Smooth muscle cell (in vitro differentiated cells): ENCODE results near the gene STK38. TPM values are rescaled to one million over a fixed set of nuclear protein-coding genes. Genes with fewer than 3 reads are reported as not detected.
"Not testable (repeated sequence)": the region's sequence is repeated elsewhere in the genome, so short reads cannot be mapped to it uniquely, and the experiment has no call there.

Experiments used
- DNase-seq: peaks from one replicate; lab custom pipeline; 2025; ENCODE audit not compliant: unreplicated experiment; lab: John Stamatoyannopoulos, UW
- H2AFZ ChIP-seq: fragments of 200-600 bp; sonication (generic); 2 replicates; pipeline ENCODE4 v1.6.0; 2016; ENCODE audit warnings: antibody characterized with exemption, low read depth, mild to moderate bottlenecking
- H3F3A ChIP-seq: fragments of 200-600 bp; sonication (generic); 2 replicates; pipeline ENCODE4 v1.6.0; 2017; ENCODE audit warnings: antibody characterized with exemption, low read depth
- H3K27ac ChIP-seq: fragments of 200-600 bp; sonication (generic); 2 replicates; pipeline ENCODE4 v1.5.1; 2016; ENCODE audit warnings: low read depth, mild to moderate bottlenecking
- H3K27me3 ChIP-seq: fragments of 200-600 bp; sonication (generic); 2 replicates; pipeline ENCODE4 v1.6.1; 2016; ENCODE audit warnings: low read depth, mild to moderate bottlenecking
- H3K36me3 ChIP-seq: fragments of 200-600 bp; sonication (generic); 2 replicates; pipeline ENCODE4 v1.5.1; 2016; ENCODE audit warnings: low read depth
- H3K4me1 ChIP-seq: fragments of 200-600 bp; sonication (generic); 2 replicates; pipeline ENCODE4 v1.5.1; 2016; ENCODE audit warnings: low read depth
- H3K4me2 ChIP-seq: fragments of 200-600 bp; sonication (generic); 2 replicates; pipeline ENCODE4 v1.6.0; 2016; ENCODE audit warnings: mild to moderate bottlenecking
- H3K4me3 ChIP-seq: fragments of 200-600 bp; sonication (generic); 2 replicates; pipeline ENCODE4 v1.5.1; 2016; ENCODE audit warnings: mild to moderate bottlenecking
- H3K79me2 ChIP-seq: fragments of 200-600 bp; sonication (generic); 2 replicates; pipeline ENCODE4 v1.6.0; 2016; ENCODE audit warnings: low read depth, mild to moderate bottlenecking
- H3K9ac ChIP-seq: fragments of 200-600 bp; sonication (generic); 2 replicates; pipeline ENCODE4 v1.6.0; 2016; ENCODE audit warnings: low read depth
- H3K9me3 ChIP-seq: fragments of 200-600 bp; sonication (generic); replicated peaks from 2 replicates; pipeline ENCODE4 v1.5.1; 2016; ENCODE audit warnings: low read depth
- H4K20me1 ChIP-seq: fragments of 200-600 bp; sonication (generic); 2 replicates; pipeline ENCODE4 v1.6.0; 2016; ENCODE audit warnings: low read depth
- CTCF ChIP-seq: fragments of 200-600 bp; sonication (generic); IDR thresholded peaks from 2 replicates; pipeline ENCODE4 v1.5.1; 2017; ENCODE audit warnings: borderline replicate concordance, mild to moderate bottlenecking, antibody characterized with exemption; ENCODE audit not compliant: insufficient read depth, poor library complexity, severe bottlenecking
- WGBS: methylation state at CpG from one replicate; pipeline ENCODE4 v1.1.7; 2016; ENCODE audit warnings: low lambda C conversion rate; 5-methylcytosine and 5-hydroxymethylcytosine counted together
- polyA plus RNA-seq: library from polyadenylated mRNA; unstranded; fragments of >200 nt; fragmentation: Nextera tagmentation; extraction: Ambion mirVana; gene quantifications from 2 replicates; pipeline ENCODE4 v1.2.1, GENCODE V29; 2016
- total RNA-seq: library from RNA; depleted of rRNA; stranded (reverse); fragments of >200 nt; gene quantifications from 2 replicates; pipeline ENCODE4 v1.2.3, GENCODE V29; 2014

STK38 gene
- total and polyA plus RNA-seq, 2 experiments from 2014 or later, result 34.5 to 34.6 TPM

- Histone ChIP-seq H3K36me3 (peaks cover 17% of the 10 kb centered on the region), H3K79me2 (no peaks in the 10 kb centered on the region), H3K9me3 (no peaks in the 10 kb centered on the region), H3K27me3 (no peaks in the 10 kb centered on the region), H2AFZ (no peak overlapping the region), H3K4me3 (no peak overlapping the region), H3K9ac (no peak overlapping the region), H3F3A (no peaks in the 10 kb centered on the region), H4K20me1 (peaks cover 20% of the 10 kb centered on the region), H3K4me1 (no peaks in the 10 kb centered on the region), H3K4me2 (no peak overlapping the region), H3K27ac (no peak overlapping the region)
- DNase-seq, result no peak
- TF ChIP-seq CTCF, result no peak
- WGBS, result 98% methylated on average over 5 of the region's 5 CpGs
Measured at GRCh38 chr6:36484736-36485135, 62.5 kb downstream of the STK38 start.

- not testable (repeated sequence) for H3K27me3 ChIP-seq, H3K4me2 ChIP-seq, H3K9me3 ChIP-seq, H3K4me3 ChIP-seq, H3K4me1 ChIP-seq, H3F3A ChIP-seq, H3K79me2 ChIP-seq, H3K27ac ChIP-seq, DNase-seq, H3K9ac ChIP-seq, H2AFZ ChIP-seq
- Histone ChIP-seq H4K20me1 (peaks cover 32% of the 10 kb centered on the region), H3K36me3 (peaks cover 17% of the 10 kb centered on the region)
- WGBS, result 96% methylated on average over 5 of the region's 5 CpGs
Measured at GRCh38 chr6:36483326-36483725, 64.0 kb downstream of the STK38 start.

GRCh38 chr6:36479256-36479655 lies 68.0 kb downstream of the STK38 start:
- Histone ChIP-seq H3K4me1 (no peaks in the 10 kb centered on the region), H3K4me3 (no peak overlapping the region), H2AFZ (no peak overlapping the region), H3K27me3 (no peaks in the 10 kb centered on the region), H3K4me2 (no peak overlapping the region), H3K36me3 (peaks cover 12% of the 10 kb centered on the region), H3K9me3 (no peaks in the 10 kb centered on the region), H3K9ac (no peak overlapping the region), H3K27ac (no peak overlapping the region), H3K79me2 (peaks cover 4% of the 10 kb centered on the region), H3F3A (no peaks in the 10 kb centered on the region), H4K20me1 (peaks cover 56% of the 10 kb centered on the region)
- no peak for DNase-seq
- 88% methylated on average over 1 of the region's 1 CpG for WGBS
- no peak for TF ChIP-seq CTCF

GRCh38 chr6:36478051-36478526 lies 69.2 kb downstream of the STK38 start:
- H2AFZ ChIP-seq, result no peak overlapping the region
- H3K4me2 ChIP-seq, result no peak overlapping the region
- TF ChIP-seq CTCF, result no peak
- H3K36me3 ChIP-seq, result peaks cover 12% of the 10 kb centered on the region
- DNase-seq, result no peak
- no peaks in the 10 kb centered on the region for H3K27me3 ChIP-seq
- peaks cover 4% of the 10 kb centered on the region for H3K79me2 ChIP-seq
- no peaks in the 10 kb centered on the region for H3K9me3 ChIP-seq
- no peak overlapping the region for H3K9ac ChIP-seq
- H3K4me3 ChIP-seq, result no peak overlapping the region
- H3F3A ChIP-seq, result no peaks in the 10 kb centered on the region
- H4K20me1 ChIP-seq, result peaks cover 66% of the 10 kb centered on the region
- H3K27ac ChIP-seq, result no peak overlapping the region
- no peaks in the 10 kb centered on the region for H3K4me1 ChIP-seq
- WGBS, result 100% methylated on average over 2 of the region's 2 CpGs
